ENCODE data around the gene ZDHHC13.

The ZDHHC13 gene

GRCh38 chr11:19077965-19078364 lies 39.0 kb upstream of the ZDHHC13 start:
- no peak for TF ChIP-seq CTCF (IDR thresholded peaks at IDR 0.05)
- TF ChIP-seq ZFX (IDR thresholded peaks at IDR 0.05; ENCODE audit: borderline replicate concordance) = no peak
- no peak overlapping the region for H3K27ac ChIP-seq

- no peak for TF ChIP-seq ZFX (IDR thresholded peaks at IDR 0.05; ENCODE audit: borderline replicate concordance)
- TF ChIP-seq CTCF (IDR thresholded peaks at IDR 0.05) = no peak
- no peak overlapping the region for H3K27ac ChIP-seq
Observed at GRCh38 chr11:19079643-19080440, 37.1 kb upstream of the ZDHHC13 start.

- no peak overlapping the region for H3K27ac ChIP-seq
- TF ChIP-seq ZFX (IDR thresholded peaks at IDR 0.05; ENCODE audit: borderline replicate concordance) (no peak), CTCF (IDR thresholded peaks at IDR 0.05) (no peak)
Observed at GRCh38 chr11:19080579-19080993, 36.4 kb upstream of the ZDHHC13 start.

- H3K27ac ChIP-seq = no peak overlapping the region
- TF ChIP-seq CTCF (IDR thresholded peaks at IDR 0.05) (no peak), ZFX (IDR thresholded peaks at IDR 0.05; ENCODE audit: borderline replicate concordance) (no peak)
Observed at GRCh38 chr11:19083166-19083565, 33.8 kb upstream of the ZDHHC13 start.

- no peak overlapping the region for H3K27ac ChIP-seq
- TF ChIP-seq ZFX (IDR thresholded peaks at IDR 0.05; ENCODE audit: borderline replicate concordance) (no peak), CTCF (IDR thresholded peaks at IDR 0.05) (no peak)
Observed at GRCh38 chr11:19084661-19085315, 32.2 kb upstream of the ZDHHC13 start.

GRCh38 chr11:19087658-19088057 lies 29.3 kb upstream of the ZDHHC13 start:
- no peak overlapping the region for H3K27ac ChIP-seq
- TF ChIP-seq ZFX (IDR thresholded peaks at IDR 0.05; ENCODE audit: borderline replicate concordance) (no peak), CTCF (IDR thresholded peaks at IDR 0.05) (no peak)

- no peak overlapping the region for H3K27ac ChIP-seq
- TF ChIP-seq CTCF (IDR thresholded peaks at IDR 0.05) = no peak
- no peak for TF ChIP-seq ZFX (IDR thresholded peaks at IDR 0.05; ENCODE audit: borderline replicate concordance)
Observed at GRCh38 chr11:19088791-19089190, 28.2 kb upstream of the ZDHHC13 start.
